GM21515 (cell line): ENCODE data around the gene TPCN2.
"Not testable (repeated sequence)": the region's sequence is repeated elsewhere in the genome, so short reads cannot be mapped to it uniquely, and the experiment has no call there.

Experiments used
- ATAC-seq: cut with Tn5 transposase; IDR thresholded peaks from one replicate; pipeline ENCODE4 v1.9.1; 2021; ENCODE audit not compliant: unreplicated experiment

Gene TPCN2

GRCh38 chr11:69048694-69049489, at the start of gene TPCN2:
Gene TPCN2 (plus strand): TSS chr11:69048932. CDS start chr11:69048998, 66 bp downstream.
- peak; percentile 82 for ATAC-seq

GRCh38 chr11:68999093-68999747, 49.5 kb upstream of the TPCN2 start:
- no peak for ATAC-seq

GRCh38 chr11:68999748-69000355, 48.9 kb upstream of the TPCN2 start:
- ATAC-seq, result not testable (repeated sequence)

GRCh38 chr11:69000391-69000790, 48.3 kb upstream of the TPCN2 start:
- ATAC-seq, result no peak

GRCh38 chr11:69000831-69001242, 47.9 kb upstream of the TPCN2 start:
- ATAC-seq, result no peak

GRCh38 chr11:69001243-69002081, 47.3 kb upstream of the TPCN2 start:
- no peak for ATAC-seq

- ATAC-seq, result no peak
Measured at GRCh38 chr11:69002110-69002569, 46.6 kb upstream of the TPCN2 start.

- ATAC-seq, result no peak
Measured at GRCh38 chr11:69002570-69003231, 46.0 kb upstream of the TPCN2 start.

- no peak for ATAC-seq
Measured at GRCh38 chr11:69003301-69003865, 45.3 kb upstream of the TPCN2 start.

GRCh38 chr11:69003866-69004367, 44.8 kb upstream of the TPCN2 start:
- ATAC-seq, result no peak

- ATAC-seq, result no peak
Measured at GRCh38 chr11:69004411-69005182, 44.1 kb upstream of the TPCN2 start.

- ATAC-seq, result no peak
Measured at GRCh38 chr11:69005183-69005630, 43.5 kb upstream of the TPCN2 start.

- ATAC-seq, result no peak
Measured at GRCh38 chr11:69005631-69006368, 42.9 kb upstream of the TPCN2 start.

- no peak for ATAC-seq
Measured at GRCh38 chr11:69006816-69007215, 41.9 kb upstream of the TPCN2 start.

GRCh38 chr11:69007975-69008381, 40.8 kb upstream of the TPCN2 start:
- ATAC-seq, result no peak

GRCh38 chr11:69008737-69009440, 39.8 kb upstream of the TPCN2 start:
- no peak for ATAC-seq

- ATAC-seq, result no peak
Measured at GRCh38 chr11:69009441-69010211, 39.1 kb upstream of the TPCN2 start.
